ENCODE data around the gene FEV.

FEV gene

DNA sequence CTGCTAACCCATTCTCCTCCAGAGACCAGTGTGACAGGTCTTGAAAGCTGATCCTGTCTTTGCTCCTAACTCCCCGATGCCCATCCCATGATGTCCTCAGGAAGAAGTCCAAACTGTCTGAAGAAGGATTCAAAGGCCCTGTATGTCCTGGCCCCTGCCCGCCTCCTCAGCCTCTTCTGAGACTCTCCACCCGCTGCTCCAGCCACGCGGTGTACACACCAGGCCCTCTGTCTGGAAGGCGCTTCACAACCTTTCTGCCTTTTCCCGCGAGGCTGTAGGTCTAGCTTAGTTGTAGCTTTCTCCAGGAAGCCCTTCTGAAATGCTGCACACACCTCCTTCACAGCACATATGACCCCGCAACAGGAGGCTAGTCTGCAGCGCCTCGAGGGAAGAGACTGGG is 31.7 kb upstream of the FEV start:
- no peak for DNase-seq

DNA sequence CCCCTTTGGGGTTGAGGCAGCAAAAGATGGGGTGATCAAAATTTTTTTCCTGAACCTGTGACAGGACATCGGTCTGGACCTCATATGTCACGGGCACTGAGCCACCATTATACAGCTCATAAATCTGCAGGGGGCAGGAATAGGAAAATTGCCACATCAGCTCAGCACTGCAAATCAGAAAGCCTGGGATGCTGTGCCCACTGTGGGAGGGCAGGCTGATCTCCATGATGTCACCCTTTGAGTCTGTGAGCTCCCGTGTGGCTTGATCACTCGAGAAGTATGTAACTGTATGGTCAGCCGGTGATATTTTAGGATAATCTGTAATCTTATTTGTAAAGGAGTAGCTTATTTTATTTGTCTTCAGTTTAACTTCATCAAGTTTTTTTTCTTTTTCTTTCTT is 25.9 kb upstream of the FEV start:
- no peak for DNase-seq

DNA sequence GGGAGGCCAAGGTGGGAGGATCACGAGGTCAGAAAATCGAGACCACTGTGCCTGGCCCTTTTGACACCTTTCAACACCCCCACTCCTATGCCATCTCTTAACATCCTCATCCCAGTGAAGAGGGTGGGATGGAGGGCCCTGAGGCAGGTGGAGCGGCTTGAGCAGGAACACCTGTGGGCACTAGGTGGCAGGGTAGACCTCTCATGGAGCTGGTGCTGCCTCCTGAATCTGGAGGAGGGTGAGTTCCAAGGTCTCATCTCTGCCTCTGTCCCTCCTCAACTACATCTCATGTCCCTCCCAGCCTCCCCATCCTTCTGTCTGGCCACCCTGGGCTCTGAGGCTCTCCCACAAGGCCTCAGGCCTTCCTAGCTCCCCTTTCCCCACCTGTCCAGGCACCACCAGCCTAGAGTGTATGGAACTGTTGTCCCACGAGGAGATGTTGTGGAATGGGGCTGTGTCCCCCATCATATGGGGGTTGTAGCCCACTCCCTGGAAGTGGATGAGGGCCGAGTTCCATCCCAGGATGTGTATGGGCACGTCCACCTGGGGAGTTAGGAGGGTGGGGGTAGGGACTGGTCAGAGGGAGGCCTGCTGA is 25.3 kb upstream of the FEV start:
- DNase-seq: no peak

DNA sequence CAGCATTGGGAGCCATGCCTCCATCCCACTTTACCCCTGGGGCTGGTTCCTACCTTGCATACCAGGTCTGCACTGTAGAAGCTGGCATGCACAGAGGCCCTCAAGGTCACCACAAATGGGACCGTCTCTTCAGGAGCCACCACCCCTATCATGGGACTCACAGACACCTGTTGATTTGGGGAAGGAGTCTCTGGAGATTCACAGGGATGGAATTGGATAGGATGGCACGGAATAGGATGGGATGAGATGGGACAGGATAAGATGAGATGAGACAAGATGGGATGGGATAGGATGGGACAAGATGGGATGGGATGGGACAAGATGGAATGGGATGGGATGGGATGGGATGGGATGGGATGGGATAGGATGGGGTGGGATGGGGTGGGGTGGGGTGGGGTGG is 24.3 kb upstream of the FEV start:
- no peak for DNase-seq

DNA sequence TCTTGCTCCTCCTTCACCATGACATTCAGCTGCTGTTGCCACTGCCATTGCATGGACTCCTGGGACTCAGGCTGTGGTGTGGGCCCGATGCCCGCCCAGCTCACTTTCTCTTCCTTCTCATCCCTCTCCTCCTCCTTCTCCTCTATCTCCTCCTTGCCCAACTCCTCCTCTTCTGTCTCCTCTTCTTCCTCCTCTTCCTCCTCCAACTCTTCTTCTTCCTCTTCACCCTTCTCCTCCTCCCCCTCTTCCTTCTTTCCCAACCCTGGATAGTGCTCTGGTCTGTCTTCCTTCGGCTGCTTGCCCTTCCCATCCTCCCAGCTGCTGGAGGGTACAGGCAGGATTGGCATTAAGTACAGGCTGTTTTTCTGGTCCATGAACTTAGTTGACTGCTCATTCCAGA is 19.0 kb upstream of the FEV start:
- no peak for DNase-seq

- no peak for DNase-seq
These were observed 18.3 kb upstream of the FEV start for GRCh38 chr2:219003267-219003634.

- no peak for DNase-seq
These were observed 17.6 kb upstream of the FEV start for GRCh38 chr2:219002395-219003266.

- no peak for DNase-seq
These were observed 16.8 kb upstream of the FEV start for GRCh38 chr2:219001577-219002394.

- DNase-seq: no peak
These were observed 16.2 kb upstream of the FEV start for GRCh38 chr2:219001100-219001576.

GRCh38 chr2:219000569-219000960 is 15.6 kb upstream of the FEV start:
- DNase-seq: no peak

- no peak for DNase-seq
These were observed 15.0 kb upstream of the FEV start for GRCh38 chr2:218999881-219000568.

GRCh38 chr2:218999021-218999880 is 14.3 kb upstream of the FEV start:
- DNase-seq: no peak

GRCh38 chr2:218998414-218999002 is 13.5 kb upstream of the FEV start:
- DNase-seq: no peak

GRCh38 chr2:218997731-218998130 is 12.7 kb upstream of the FEV start:
- DNase-seq: no peak

- no peak for DNase-seq
These were observed 12.0 kb upstream of the FEV start for GRCh38 chr2:218996937-218997336.

DNA sequence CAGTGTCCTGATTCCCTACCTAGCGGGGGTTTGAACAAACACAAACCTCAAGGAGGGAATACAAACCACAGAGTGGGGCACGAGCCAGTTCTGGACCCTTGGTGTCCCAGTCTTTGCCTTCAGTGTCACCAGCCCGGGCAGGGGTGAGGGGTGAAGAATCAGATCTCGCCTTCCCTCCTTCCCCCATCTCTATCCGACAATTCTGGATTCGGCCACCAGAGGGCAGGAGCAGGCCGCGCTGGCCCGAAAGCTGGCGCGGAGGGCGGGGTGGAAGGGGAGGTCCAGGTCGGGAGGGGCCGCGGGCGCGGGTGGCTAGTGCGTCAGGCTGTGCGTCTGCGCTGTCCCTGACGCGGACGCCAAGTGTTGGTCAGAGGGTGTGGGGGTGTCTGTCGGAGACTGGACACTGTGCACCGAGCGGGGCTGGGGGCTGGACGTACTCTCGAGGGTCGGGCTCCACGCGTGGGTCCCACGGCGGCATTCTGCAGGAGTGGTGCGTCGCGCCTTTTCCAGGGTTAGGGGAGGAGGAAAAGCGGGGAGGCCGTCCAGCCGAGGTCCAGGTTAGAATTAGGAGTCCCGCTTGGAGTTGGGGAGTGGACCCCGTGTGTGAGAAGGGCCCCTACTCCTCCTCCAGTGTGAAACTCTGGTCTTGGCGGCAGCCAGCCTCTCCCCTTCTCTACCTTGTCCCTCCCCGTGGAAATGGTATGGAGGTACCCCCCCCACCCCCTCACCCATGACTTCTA is 11.2 kb upstream of the FEV start:
- DNase-seq: peak in 1 of 2 experiments; percentile 24

- DNase-seq: no peak
These were observed 10.6 kb upstream of the FEV start for GRCh38 chr2:218995561-218995960.

DNA sequence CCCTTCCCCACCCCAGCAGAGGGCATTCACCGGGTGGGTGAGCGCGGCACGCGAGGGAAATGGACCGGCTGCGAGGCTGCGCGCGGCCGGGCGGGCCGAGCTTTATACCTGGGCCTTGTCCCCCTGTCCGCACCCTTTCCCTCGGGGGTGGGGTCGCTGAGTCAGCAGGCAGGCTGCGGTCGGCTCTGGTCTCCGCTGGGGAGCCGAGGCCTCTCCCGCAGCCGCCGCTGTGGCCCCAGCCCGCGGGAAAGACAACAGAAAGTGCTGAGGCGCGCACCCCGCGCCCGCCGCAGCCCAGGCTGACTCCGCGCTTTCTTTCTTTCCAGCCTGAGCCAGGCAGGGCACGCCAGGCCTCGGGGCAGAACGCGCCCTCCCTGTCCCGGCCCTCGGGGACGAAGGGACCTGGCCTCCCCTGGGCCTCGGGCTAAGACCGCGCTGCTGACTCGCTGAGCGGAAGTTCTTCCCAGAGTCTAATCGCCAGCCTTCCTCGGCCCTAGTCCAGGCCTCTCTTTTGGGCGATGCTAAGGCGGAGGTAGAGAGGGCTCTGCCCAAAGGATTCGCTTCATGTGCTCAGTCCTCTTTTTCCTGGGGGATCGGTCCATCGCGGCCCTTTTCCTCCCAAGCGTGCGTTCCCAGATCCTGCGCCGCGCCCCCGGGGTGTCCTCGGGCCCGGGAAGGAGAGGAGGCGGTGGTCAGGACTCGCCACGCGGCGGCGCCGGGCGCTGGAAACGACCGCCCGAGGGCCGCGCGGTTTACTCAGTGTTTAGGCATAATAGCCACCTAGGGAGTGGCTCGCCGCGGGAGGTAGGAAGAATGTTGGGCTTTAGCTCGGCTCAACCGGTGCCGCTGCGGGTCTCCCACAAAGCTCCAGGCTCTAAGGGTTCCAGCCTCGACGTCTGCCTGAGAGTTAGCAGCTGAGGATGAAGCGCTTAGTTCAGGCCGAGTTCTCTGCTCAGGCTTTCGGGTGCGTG is 8.6 kb upstream of the FEV start, which contains the start of gene CRYBA2:
CRYBA2 (minus strand) TSS at position 78 of the 971 bp plus-strand sequence. CDS start 246 bp downstream, outside the sequence.
- no peak for DNase-seq

GRCh38 chr2:218992703-218993344 is 7.8 kb upstream of the FEV start:
- DNase-seq: no peak

All from Kasumi-1 (cell line).